Measurements from ENCODE around the gene YJEFN3.

The YJEFN3 gene

DNA sequence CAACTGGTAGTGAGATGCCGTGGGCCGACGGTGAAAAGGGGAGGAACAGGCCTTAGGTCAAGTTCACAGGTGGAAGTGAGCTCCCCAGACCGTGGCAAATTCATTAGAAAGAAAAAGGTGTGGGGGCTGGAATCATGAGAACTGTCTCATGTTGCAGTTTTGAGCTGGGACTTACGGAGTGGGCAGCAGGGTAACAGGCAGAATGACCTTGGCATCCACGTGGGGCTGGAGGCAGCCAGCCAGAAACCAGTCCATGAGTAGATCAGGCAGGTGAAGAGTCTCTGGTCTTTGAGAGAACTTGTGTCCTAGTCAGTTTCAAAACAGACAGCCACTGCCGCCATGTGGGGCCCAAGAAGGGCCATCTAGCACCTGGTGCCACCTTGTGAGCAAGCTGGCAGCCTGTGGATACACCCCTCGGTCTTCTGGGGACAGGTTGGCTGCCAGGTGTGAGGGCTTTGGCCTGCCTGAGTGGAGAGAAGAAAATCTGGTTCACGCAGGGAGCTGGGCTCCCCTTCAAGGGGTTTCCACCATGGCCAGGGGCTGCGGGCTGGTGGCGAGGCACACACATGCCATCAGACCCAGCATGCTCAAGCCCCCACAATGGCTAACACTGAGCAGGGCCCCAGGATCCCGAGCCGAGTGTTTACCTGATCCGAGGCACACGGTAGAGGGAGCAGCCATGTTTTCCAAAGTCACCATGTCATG is 37.2 kb upstream of the YJEFN3 start:
- TF ChIP-seq, protein P1, sequence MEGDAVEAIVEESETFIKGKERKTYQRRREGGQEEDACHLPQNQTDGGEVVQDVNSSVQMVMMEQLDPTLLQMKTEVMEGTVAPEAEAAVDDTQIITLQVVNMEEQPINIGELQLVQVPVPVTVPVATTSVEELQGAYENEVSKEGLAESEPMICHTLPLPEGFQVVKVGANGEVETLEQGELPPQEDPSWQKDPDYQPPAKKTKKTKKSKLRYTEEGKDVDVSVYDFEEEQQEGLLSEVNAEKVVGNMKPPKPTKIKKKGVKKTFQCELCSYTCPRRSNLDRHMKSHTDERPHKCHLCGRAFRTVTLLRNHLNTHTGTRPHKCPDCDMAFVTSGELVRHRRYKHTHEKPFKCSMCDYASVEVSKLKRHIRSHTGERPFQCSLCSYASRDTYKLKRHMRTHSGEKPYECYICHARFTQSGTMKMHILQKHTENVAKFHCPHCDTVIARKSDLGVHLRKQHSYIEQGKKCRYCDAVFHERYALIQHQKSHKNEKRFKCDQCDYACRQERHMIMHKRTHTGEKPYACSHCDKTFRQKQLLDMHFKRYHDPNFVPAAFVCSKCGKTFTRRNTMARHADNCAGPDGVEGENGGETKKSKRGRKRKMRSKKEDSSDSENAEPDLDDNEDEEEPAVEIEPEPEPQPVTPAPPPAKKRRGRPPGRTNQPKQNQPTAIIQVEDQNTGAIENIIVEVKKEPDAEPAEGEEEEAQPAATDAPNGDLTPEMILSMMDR (IDR thresholded peaks at IDR 0.05; ENCODE audit: low read depth, low read length, missing control alignments), result no peak
- no peak overlapping the region for H3K4me3 ChIP-seq (ENCODE audit: low read depth, low read length)

GRCh38 chr19:19492026-19492610 is 36.6 kb upstream of the YJEFN3 start:
- TF ChIP-seq, protein P1 (IDR thresholded peaks at IDR 0.05; ENCODE audit: low read depth, low read length, missing control alignments), result no peak
- DNase-seq (ENCODE audit: low read depth), result no peak
- in situ Hi-C loops (cut with HindIII; ENCODE audit: low sequenced_read_pairs), result no loop called here

More for the DNA sequence above, 37.2 kb upstream of the YJEFN3 start:
- DNase-seq (ENCODE audit: low read depth), result no peak
- in situ Hi-C loops (cut with HindIII; ENCODE audit: low sequenced_read_pairs), result no loop called here

GRCh38 chr19:19493841-19494546 is 34.7 kb upstream of the YJEFN3 start:
- no peak overlapping the region for H3K4me3 ChIP-seq (ENCODE audit: low read depth, low read length)
- TF ChIP-seq, protein P1 (IDR thresholded peaks at IDR 0.05; ENCODE audit: low read depth, low read length, missing control alignments), result peak; percentile 2
- in situ Hi-C loops (cut with HindIII; ENCODE audit: low sequenced_read_pairs), result no loop called here
- DNase-seq (ENCODE audit: low read depth), result no peak

More at GRCh38 chr19:19492026-19492610, 36.6 kb upstream of the YJEFN3 start:
- H3K4me3 ChIP-seq (ENCODE audit: low read depth, low read length), result no peak overlapping the region

DNA sequence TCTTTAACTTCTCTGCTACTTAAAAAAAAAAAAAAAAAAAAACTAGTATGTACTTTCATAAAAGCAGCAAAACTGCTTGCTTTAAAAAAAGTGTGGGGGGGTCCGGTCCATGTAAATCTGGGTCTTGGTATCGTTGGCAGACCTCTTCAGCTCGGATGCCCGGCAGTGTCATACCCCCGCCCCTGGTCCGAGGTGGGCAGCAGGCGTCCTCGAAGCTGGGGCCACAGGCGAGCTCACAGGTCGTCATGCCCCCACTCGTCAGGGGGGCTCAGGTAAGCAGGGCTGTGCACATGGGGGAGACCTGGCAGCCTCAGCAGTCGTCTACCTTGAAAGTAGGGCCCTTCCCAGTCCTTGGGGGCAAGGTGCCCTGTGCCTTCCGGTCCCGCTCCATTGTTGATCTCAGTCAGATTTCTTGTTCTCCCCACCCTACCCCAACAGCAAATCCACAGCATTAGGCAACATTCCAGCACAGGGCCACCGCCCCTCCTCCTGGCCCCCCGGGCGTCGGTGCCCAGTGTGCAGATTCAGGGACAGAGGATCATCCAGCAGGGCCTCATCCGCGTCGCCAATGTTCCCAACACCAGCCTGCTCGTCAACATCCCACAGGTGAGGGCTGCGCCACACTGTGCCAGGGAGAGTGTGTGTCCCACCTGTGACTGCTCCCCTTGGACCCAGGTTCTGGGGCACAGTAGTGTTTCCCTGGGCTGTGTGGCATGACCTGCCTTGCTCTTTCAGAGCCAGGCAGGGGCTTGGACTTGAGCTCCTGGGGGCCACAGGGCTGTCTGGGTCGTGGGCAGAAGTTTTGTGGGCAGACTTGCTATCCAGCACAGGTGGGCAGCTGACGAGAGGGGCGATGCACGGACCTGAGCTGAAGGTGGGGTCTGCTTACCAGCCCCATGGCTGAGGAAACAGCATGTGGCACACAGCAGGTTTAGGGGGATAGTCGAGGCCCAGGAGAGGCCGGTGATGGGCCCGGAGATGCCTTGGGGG is 32.8 kb upstream of the YJEFN3 start:
- TF ChIP-seq, protein P1 (IDR thresholded peaks at IDR 0.05; ENCODE audit: low read depth, low read length, missing control alignments), result no peak
- DNase-seq (ENCODE audit: low read depth), result no peak
- H3K4me3 ChIP-seq (ENCODE audit: low read depth, low read length), result no peak overlapping the region
- in situ Hi-C loops (cut with HindIII; ENCODE audit: low sequenced_read_pairs), result no loop called here

DNA sequence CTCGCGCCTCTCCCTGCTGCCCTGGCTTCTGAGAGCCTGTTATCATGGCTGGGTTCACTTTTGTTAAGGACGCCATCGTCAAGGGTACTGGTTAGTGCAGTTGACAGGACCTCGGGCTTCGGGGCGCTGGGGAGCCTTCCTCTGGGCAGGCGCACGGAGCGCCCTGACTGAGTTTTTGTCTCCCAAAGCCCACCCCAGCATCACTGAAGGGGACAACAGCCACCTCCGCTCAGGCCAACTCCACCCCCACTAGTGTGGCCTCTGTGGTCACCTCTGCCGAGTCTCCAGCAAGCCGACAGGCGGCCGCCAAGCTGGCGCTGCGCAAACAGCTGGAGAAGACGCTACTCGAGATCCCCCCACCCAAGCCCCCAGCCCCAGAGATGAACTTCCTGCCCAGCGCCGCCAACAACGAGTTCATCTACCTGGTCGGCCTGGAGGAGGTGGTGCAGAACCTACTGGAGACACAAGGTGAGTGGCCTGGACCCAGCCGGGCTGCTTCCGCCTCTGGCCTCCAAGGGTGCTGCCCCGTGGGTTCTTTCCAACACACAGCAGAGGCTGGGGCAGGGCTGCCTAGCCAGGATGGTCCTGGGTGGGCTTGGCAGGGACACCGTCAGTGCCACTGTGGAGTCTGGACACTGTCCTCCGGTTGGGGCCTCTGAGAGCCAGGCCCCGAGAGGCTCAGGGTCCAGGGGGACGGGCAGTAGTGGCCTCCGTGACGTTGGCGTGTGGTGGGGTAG is 30.3 kb upstream of the YJEFN3 start:
- no peak for DNase-seq (ENCODE audit: low read depth)
- in situ Hi-C loops (cut with HindIII; ENCODE audit: low sequenced_read_pairs), result no loop called here

More for the DNA sequence above, 30.3 kb upstream of the YJEFN3 start:
- TF ChIP-seq, protein P1 (IDR thresholded peaks at IDR 0.05; ENCODE audit: low read depth, low read length, missing control alignments), result no peak
- no peak overlapping the region for H3K4me3 ChIP-seq (ENCODE audit: low read depth, low read length)

Measured in astrocyte of the cerebellum (primary cell).